AG09319 (cell line): ENCODE results near the gene ACSF2.

Experiments used
- DNase-seq: peaks from one replicate; pipeline ENCODE4 v3.0.0-alpha.2; 2010; ENCODE audit warnings: low read depth; ENCODE audit errors: extremely low read depth
- CTCF ChIP-seq: IDR thresholded peaks from 2 replicates; pipeline ENCODE4 v1.5.1; 2011; ENCODE audit warnings: low read depth, mild to moderate bottlenecking, inconsistent platforms, low read length, moderate library complexity

The ACSF2 gene

GRCh38 chr17:50495918-50496317 lies 69.9 kb downstream of the ACSF2 start:
- no peak for TF ChIP-seq CTCF

GRCh38 chr17:50498021-50498874 lies 72.2 kb downstream of the ACSF2 start:
- no peak for TF ChIP-seq CTCF

More at GRCh38 chr17:50495918-50496317, 69.9 kb downstream of the ACSF2 start:
- no peak for DNase-seq

GRCh38 chr17:50499270-50499669 lies 73.3 kb downstream of the ACSF2 start:
- TF ChIP-seq CTCF, result no peak
- no peak for DNase-seq

More at GRCh38 chr17:50498021-50498874, 72.2 kb downstream of the ACSF2 start:
- no peak for DNase-seq

- no peak for DNase-seq
- no peak for TF ChIP-seq CTCF
These were observed 73.7 kb downstream of the ACSF2 start for GRCh38 chr17:50499721-50500120.

- no peak for DNase-seq
- peak; percentile 37 for TF ChIP-seq CTCF
These were observed 75.0 kb downstream of the ACSF2 start for GRCh38 chr17:50501054-50501453.

GRCh38 chr17:50502301-50502990 lies 76.4 kb downstream of the ACSF2 start:
- no peak for TF ChIP-seq CTCF
- no peak for DNase-seq

- TF ChIP-seq CTCF, result no peak
- no peak for DNase-seq
These were observed 79.6 kb downstream of the ACSF2 start for GRCh38 chr17:50505591-50506130.
